ENCODE measurements around the gene SCYGR3. TPM values are rescaled to one million over a fixed set of nuclear protein-coding genes. Genes with fewer than 3 reads are reported as not detected.
"Not testable (repeated sequence)": the region's sequence is repeated elsewhere in the genome, so short reads cannot be mapped to it uniquely, and the experiment has no call there.

Gene SCYGR3
- total RNA-seq, 2 experiments from 2014 or later = not detected

GRCh38 chr2:227606476-227606875 is 8.2 kb downstream of the SCYGR3 start:
- no peaks in the 10 kb centered on the region for H3K9me3 Mint-ChIP-seq (ENCODE audit: low read depth)
- CTCF ChIA-PET = interaction anchor here (1.1 kb wide), 1 partner anchor 10 kb away, joined by 3 read pairs; no protein-coding TSS in a partner anchor
- no peaks in the 10 kb centered on the region for H3K36me3 Mint-ChIP-seq
- H3K4me1 Mint-ChIP-seq = peaks cover 11% of the 10 kb centered on the region
- peaks cover 44% of the 10 kb centered on the region for H3K27me3 Mint-ChIP-seq
- ATAC-seq (no peak), DNase-seq (no peak)
- H3K4me3 Mint-ChIP-seq = no peak overlapping the region
- no peak overlapping the region for H3K27ac Mint-ChIP-seq

- Mint-ChIP-seq H3K27ac (no peak overlapping the region), H3K9me3 (ENCODE audit: low read depth) (no peaks in the 10 kb centered on the region), H3K4me3 (no peak overlapping the region), H3K4me1 (no peaks in the 10 kb centered on the region), H3K36me3 (no peaks in the 10 kb centered on the region), H3K27me3 (peaks cover 35% of the 10 kb centered on the region)
- ATAC-seq (no peak), DNase-seq (no peak)
- CTCF ChIA-PET = no interaction called here
Measured at GRCh38 chr2:227602358-227602757, 12.3 kb downstream of the SCYGR3 start.

GRCh38 chr2:227598835-227599503 is 15.7 kb downstream of the SCYGR3 start, which contains the start of gene SCYGR2:
Gene SCYGR2, plus strand, starts transcription at chr2:227598893. Its CDS starts 0 bp downstream, at chr2:227598893.
- H3K9me3 Mint-ChIP-seq (ENCODE audit: low read depth); H3K27ac Mint-ChIP-seq; DNase-seq; ATAC-seq; CTCF ChIA-PET; H3K4me1 Mint-ChIP-seq; H3K4me3 Mint-ChIP-seq; H3K36me3 Mint-ChIP-seq: not testable (repeated sequence)
- H3K27me3 Mint-ChIP-seq = peaks cover 35% of the 10 kb centered on the region

- ATAC-seq (no peak), DNase-seq (no peak)
- Mint-ChIP-seq H3K9me3 (ENCODE audit: low read depth) (no peaks in the 10 kb centered on the region), H3K27me3 (peaks cover 43% of the 10 kb centered on the region), H3K4me3 (no peak overlapping the region), H3K27ac (no peak overlapping the region), H3K4me1 (peaks cover 5% of the 10 kb centered on the region), H3K36me3 (no peaks in the 10 kb centered on the region)
- CTCF ChIA-PET = no interaction called here
Measured at GRCh38 chr2:227597998-227598397, 16.6 kb downstream of the SCYGR3 start.

- Mint-ChIP-seq H3K4me3 (no peak overlapping the region), H3K9me3 (ENCODE audit: low read depth) (no peaks in the 10 kb centered on the region), H3K27ac (no peak overlapping the region), H3K4me1 (peaks cover 9% of the 10 kb centered on the region), H3K36me3 (no peaks in the 10 kb centered on the region), H3K27me3 (peaks cover 53% of the 10 kb centered on the region)
- CTCF ChIA-PET = interaction anchor here (1.1 kb wide), 1 partner anchor 9 kb away, joined by 3 read pairs; no protein-coding TSS in a partner anchor
- no peak for DNase-seq
- no peak for ATAC-seq
Measured at GRCh38 chr2:227597036-227597435, 17.6 kb downstream of the SCYGR3 start.

- no peaks in the 10 kb centered on the region for H3K36me3 Mint-ChIP-seq
- H3K4me3 Mint-ChIP-seq = no peak overlapping the region
- no peaks in the 10 kb centered on the region for H3K9me3 Mint-ChIP-seq (ENCODE audit: low read depth)
- CTCF ChIA-PET = interaction anchor here (1.1 kb wide), 1 partner anchor 11 kb away, joined by 3 read pairs; no protein-coding TSS in a partner anchor
- peaks cover 52% of the 10 kb centered on the region for H3K27me3 Mint-ChIP-seq
- H3K27ac Mint-ChIP-seq = no peak overlapping the region
- H3K4me1 Mint-ChIP-seq = peaks cover 9% of the 10 kb centered on the region
- ATAC-seq (no peak), DNase-seq (no peak)
Measured at GRCh38 chr2:227595797-227596196, 18.8 kb downstream of the SCYGR3 start.

GRCh38 chr2:227592694-227593387 is 21.8 kb downstream of the SCYGR3 start:
- CTCF ChIA-PET = no interaction called here
- Mint-ChIP-seq H3K27me3 (peaks cover 60% of the 10 kb centered on the region), H3K36me3 (no peaks in the 10 kb centered on the region), H3K4me3 (no peak overlapping the region), H3K4me1 (peaks cover 9% of the 10 kb centered on the region), H3K27ac (no peak overlapping the region), H3K9me3 (ENCODE audit: low read depth) (no peaks in the 10 kb centered on the region)
- no peak for DNase-seq
- ATAC-seq = no peak

- H3K36me3 Mint-ChIP-seq = no peaks in the 10 kb centered on the region
- H3K4me1 Mint-ChIP-seq = no peaks in the 10 kb centered on the region
- H3K27ac Mint-ChIP-seq = no peak overlapping the region
- DNase-seq (no peak), ATAC-seq (no peak)
- peaks cover 5% of the 10 kb centered on the region for H3K9me3 Mint-ChIP-seq (ENCODE audit: low read depth)
- H3K4me3 Mint-ChIP-seq = no peak overlapping the region
- peaks cover 47% of the 10 kb centered on the region for H3K27me3 Mint-ChIP-seq
- CTCF ChIA-PET = no interaction called here
Measured at GRCh38 chr2:227582369-227582768, 32.3 kb downstream of the SCYGR3 start.

GRCh38 chr2:227579791-227580190 is 34.8 kb downstream of the SCYGR3 start:
- H3K9me3 Mint-ChIP-seq (ENCODE audit: low read depth) = peaks cover 5% of the 10 kb centered on the region
- no peak for DNase-seq
- H3K27ac Mint-ChIP-seq = no peak overlapping the region
- CTCF ChIA-PET = no interaction called here
- ATAC-seq = no peak
- no peak overlapping the region for H3K4me3 Mint-ChIP-seq
- no peaks in the 10 kb centered on the region for H3K36me3 Mint-ChIP-seq
- H3K4me1 Mint-ChIP-seq = no peaks in the 10 kb centered on the region
- H3K27me3 Mint-ChIP-seq = peaks cover 45% of the 10 kb centered on the region

GRCh38 chr2:227578642-227579041 is 36.0 kb downstream of the SCYGR3 start:
- Mint-ChIP-seq H3K4me1 (no peaks in the 10 kb centered on the region), H3K4me3 (no peak overlapping the region), H3K27ac (no peak overlapping the region), H3K36me3 (no peaks in the 10 kb centered on the region), H3K27me3 (peaks cover 45% of the 10 kb centered on the region), H3K9me3 (ENCODE audit: low read depth) (peaks cover 5% of the 10 kb centered on the region)
- no peak for ATAC-seq
- DNase-seq = no peak
- CTCF ChIA-PET = no interaction called here

GRCh38 chr2:227577555-227577954 is 37.1 kb downstream of the SCYGR3 start:
- Mint-ChIP-seq H3K4me1 (no peaks in the 10 kb centered on the region), H3K27ac (no peak overlapping the region), H3K27me3 (peaks cover 41% of the 10 kb centered on the region), H3K4me3 (no peak overlapping the region), H3K36me3 (no peaks in the 10 kb centered on the region), H3K9me3 (ENCODE audit: low read depth) (peaks cover 2% of the 10 kb centered on the region)
- DNase-seq (no peak), ATAC-seq (no peak)
- CTCF ChIA-PET = no interaction called here

GRCh38 chr2:227576812-227577211 is 37.8 kb downstream of the SCYGR3 start:
- ATAC-seq (no peak), DNase-seq (no peak)
- no peaks in the 10 kb centered on the region for H3K36me3 Mint-ChIP-seq
- peaks cover 39% of the 10 kb centered on the region for H3K27me3 Mint-ChIP-seq
- no peak overlapping the region for H3K27ac Mint-ChIP-seq
- H3K4me3 Mint-ChIP-seq = no peak overlapping the region
- no peaks in the 10 kb centered on the region for H3K9me3 Mint-ChIP-seq (ENCODE audit: low read depth)
- H3K4me1 Mint-ChIP-seq = no peaks in the 10 kb centered on the region
- CTCF ChIA-PET = no interaction called here

GRCh38 chr2:227576110-227576509 is 38.5 kb downstream of the SCYGR3 start:
- no peak for ATAC-seq
- no peak overlapping the region for H3K4me3 Mint-ChIP-seq

GRCh38 chr2:227570615-227571014 is 44.0 kb downstream of the SCYGR3 start:
- CTCF ChIA-PET = no interaction called here
- no peaks in the 10 kb centered on the region for H3K4me1 Mint-ChIP-seq
- no peaks in the 10 kb centered on the region for H3K9me3 Mint-ChIP-seq (ENCODE audit: low read depth)
- ATAC-seq (no peak), DNase-seq (no peak)
- H3K27ac Mint-ChIP-seq = no peak overlapping the region
- H3K36me3 Mint-ChIP-seq = no peaks in the 10 kb centered on the region
- peaks cover 2% of the 10 kb centered on the region for H3K27me3 Mint-ChIP-seq
- no peak overlapping the region for H3K4me3 Mint-ChIP-seq

More at GRCh38 chr2:227576110-227576509, 38.5 kb downstream of the SCYGR3 start:
- Mint-ChIP-seq H3K27ac (no peak overlapping the region), H3K4me1 (no peaks in the 10 kb centered on the region), H3K27me3 (peaks cover 35% of the 10 kb centered on the region), H3K9me3 (ENCODE audit: low read depth) (no peaks in the 10 kb centered on the region), H3K36me3 (no peaks in the 10 kb centered on the region)
- CTCF ChIA-PET = interaction anchor here (0.7 kb wide), 1 partner anchor 191 kb away, joined by 5 read pairs; no protein-coding TSS in a partner anchor
- no peak for DNase-seq
